ENCODE results near the gene C8B. TPM values are rescaled to one million over a fixed set of nuclear protein-coding genes. Genes with fewer than 3 reads are reported as not detected.

C8B gene
- total RNA-seq, 1 experiment from 2014 or later: 0.10 TPM

GRCh38 chr1:56929492-56929891, 36.3 kb downstream of the C8B start:
- Histone ChIP-seq H3K4me2 (ENCODE audit: low read length) (no peak overlapping the region), H3K4me3 (replicated peaks in 1 of 2; ENCODE audit: low read depth in 1 of 2, low read length in 2 of 2) (no peak overlapping the region), H3K27ac (ENCODE audit: low read depth, low read length) (no peak overlapping the region), H2AFZ (ENCODE audit: low read depth, low read length, poor library complexity, severe bottlenecking) (no peak overlapping the region), H3K9me3 (ENCODE audit: control insufficient read depth in 1 of 2, insufficient read depth in 1 of 2, low read depth in 1 of 2, low read length in 2 of 2) (no peaks in the 10 kb centered on the region), H3K36me3 (ENCODE audit: control insufficient read depth in 1 of 2, insufficient read depth in 2 of 2, low read length in 2 of 2) (no peaks in the 10 kb centered on the region), H3K9me2 (ENCODE audit: insufficient read depth) (no peaks in the 10 kb centered on the region), H4K20me1 (ENCODE audit: insufficient read depth) (no peaks in the 10 kb centered on the region), H3K4me1 (ENCODE audit: control insufficient read depth in 1 of 2, insufficient read depth in 2 of 2, low read length in 2 of 2) (no peaks in the 10 kb centered on the region), H3K27me3 (ENCODE audit: insufficient read depth, low read length) (no peaks in the 10 kb centered on the region; the same call in none of the 2 replicates), H3K9ac (ENCODE audit: low read length) (no peak overlapping the region), H3K79me2 (ENCODE audit: insufficient read depth, low read length) (no peaks in the 10 kb centered on the region)
- ChIA-PET RAD21 (ENCODE audit: low non-redundant PET in 1 of 2, low total read pairs in 2 of 2, uncharacterized antibody in 2 of 2, unreplicated experiment in 2 of 2) (no interaction called here), CTCF (no interaction called here), POLR2A (no interaction called here)
- TF ChIP-seq SRF (IDR thresholded peaks at IDR 0.05; ENCODE audit: low read depth) (no peak), CTCF (IDR thresholded peaks at IDR 0.05 in 2 of 3, conservative IDR thresholded peaks at IDR 0.05 in 1 of 3; ENCODE audit: borderline replicate concordance in 1 of 3, insufficient read depth in 1 of 3, low read depth in 2 of 3, low read length in 2 of 3) (no peak), CBX3 (IDR thresholded peaks at IDR 0.05; ENCODE audit: low read depth) (no peak), JUND (IDR thresholded peaks at IDR 0.05) (no peak), POLR2A (IDR thresholded peaks at IDR 0.05; ENCODE audit: borderline replicate concordance, extremely low read depth, insufficient read depth, insufficient read length) (no peak), POLR2AphosphoS5 (IDR thresholded peaks at IDR 0.05; ENCODE audit: low read depth, low read length) (no peak), FOSL1 (IDR thresholded peaks at IDR 0.05; ENCODE audit: low read depth) (no peak), EZH2 (IDR thresholded peaks at IDR 0.05) (no peak), SP1 (IDR thresholded peaks at IDR 0.05; ENCODE audit: low read depth) (no peak), ATF3 (IDR thresholded peaks at IDR 0.05) (no peak), TCF7L2 (IDR thresholded peaks at IDR 0.05; ENCODE audit: borderline replicate concordance, extremely low read depth, insufficient read depth, insufficient read length) (no peak), YY1 (IDR thresholded peaks at IDR 0.05; ENCODE audit: extremely low read depth, insufficient replicate concordance, low read depth, low read length) (no peak), CEBPB (IDR thresholded peaks at IDR 0.05; ENCODE audit: low read depth) (no peak), EZH2phosphoT487 (IDR thresholded peaks at IDR 0.05; ENCODE audit: borderline replicate concordance) (no peak), ZBTB33 (IDR thresholded peaks at IDR 0.05; ENCODE audit: extremely low read depth, insufficient replicate concordance, low read length) (no peak), REST (IDR thresholded peaks at IDR 0.05; ENCODE audit: low read depth) (no peak)
- ATAC-seq (no peak), DNase-seq (ENCODE audit: low read depth, low spot score) (no peak)
- no TSS peak for BruUV-seq (replicated peaks)
- intact Hi-C loops (cut with micrococcal nuclease): no loop called here
